ENCODE measurements around the gene SMOC2. TPM values are rescaled to one million over a fixed set of nuclear protein-coding genes. Genes with fewer than 3 reads are reported as not detected.

The SMOC2 gene
- total and polyA plus RNA-seq, 2 donors from 2014 or later: 6.5 to 13.1 TPM

- H3K4me3 ChIP-seq (ENCODE audit: low read length in 3 of 3): no peak overlapping the region
- H3K36me3 ChIP-seq (ENCODE audit: control insufficient read depth in 2 of 3, insufficient read depth in 3 of 3, low read length in 3 of 3): no peaks in the 10 kb centered on the region
- no peaks in the 10 kb centered on the region for H3K9me3 ChIP-seq (ENCODE audit: control insufficient read depth in 2 of 3, insufficient read depth in 1 of 3, low read length in 3 of 3)
- no peak for TF ChIP-seq CTCF (IDR thresholded peaks at IDR 0.05; ENCODE audit: borderline replicate concordance, extremely low read depth, insufficient read depth)
- H3K27ac ChIP-seq (ENCODE audit: low read depth in 2 of 2, low read length in 2 of 2): no peak overlapping the region
- H3K9ac ChIP-seq (ENCODE audit: low read length in 3 of 3): no peak overlapping the region
- no peak for FAIRE-seq
- no peak for DNase-seq
- H3K4me1 ChIP-seq (ENCODE audit: control insufficient read depth in 2 of 3, insufficient read depth in 2 of 3, low read depth in 1 of 3, low read length in 3 of 3): no peaks in the 10 kb centered on the region
- H3K27me3 ChIP-seq (ENCODE audit: control insufficient read depth, insufficient read depth, low read length): no peaks in the 10 kb centered on the region
- intact Hi-C loops (cut with DNase I): no loop called here
Observed at GRCh38 chr6:168615837-168616236, 174.9 kb downstream of the SMOC2 start.

GRCh38 chr6:168616816-168617765 lies 176.1 kb downstream of the SMOC2 start:
- intact Hi-C loops (cut with DNase I): no loop called here
- Histone ChIP-seq H3K9me3 (ENCODE audit: control insufficient read depth in 2 of 3, insufficient read depth in 1 of 3, low read length in 3 of 3) (no peaks in the 10 kb centered on the region), H3K4me3 (ENCODE audit: low read length in 3 of 3) (no peak overlapping the region), H3K4me1 (ENCODE audit: control insufficient read depth in 2 of 3, insufficient read depth in 2 of 3, low read depth in 1 of 3, low read length in 3 of 3) (no peaks in the 10 kb centered on the region), H3K9ac (ENCODE audit: low read length in 3 of 3) (no peak overlapping the region), H3K27ac (ENCODE audit: low read depth in 2 of 2, low read length in 2 of 2) (no peak overlapping the region), H3K27me3 (ENCODE audit: control insufficient read depth, insufficient read depth, low read length) (no peaks in the 10 kb centered on the region), H3K36me3 (ENCODE audit: control insufficient read depth in 2 of 3, insufficient read depth in 3 of 3, low read length in 3 of 3) (no peaks in the 10 kb centered on the region)
- no peak for FAIRE-seq
- DNase-seq: peak in 2 of 5 donors; percentile 42 to 64
- peak; percentile 20 for TF ChIP-seq CTCF (IDR thresholded peaks at IDR 0.05; ENCODE audit: borderline replicate concordance, extremely low read depth, insufficient read depth)

GRCh38 chr6:168618546-168619315 lies 177.7 kb downstream of the SMOC2 start:
- no peaks in the 10 kb centered on the region for H3K27me3 ChIP-seq (ENCODE audit: control insufficient read depth, insufficient read depth, low read length)
- FAIRE-seq: no peak
- no peak overlapping the region for H3K27ac ChIP-seq (ENCODE audit: low read depth in 2 of 2, low read length in 2 of 2)
- no peaks in the 10 kb centered on the region for H3K4me1 ChIP-seq (ENCODE audit: control insufficient read depth in 2 of 3, insufficient read depth in 2 of 3, low read depth in 1 of 3, low read length in 3 of 3)
- TF ChIP-seq CTCF (IDR thresholded peaks at IDR 0.05; ENCODE audit: borderline replicate concordance, extremely low read depth, insufficient read depth): no peak
- no peak overlapping the region for H3K4me3 ChIP-seq (ENCODE audit: low read length in 3 of 3)
- intact Hi-C loops (cut with DNase I): no loop called here
- no peak for DNase-seq
- H3K9ac ChIP-seq (ENCODE audit: low read length in 3 of 3): no peak overlapping the region
- H3K36me3 ChIP-seq (ENCODE audit: control insufficient read depth in 2 of 3, insufficient read depth in 3 of 3, low read length in 3 of 3): no peaks in the 10 kb centered on the region
- H3K9me3 ChIP-seq (ENCODE audit: control insufficient read depth in 2 of 3, insufficient read depth in 1 of 3, low read length in 3 of 3): no peaks in the 10 kb centered on the region
